Endothelial cell of umbilical vein (primary cell): ENCODE data around the gene MADCAM1. TPM values are rescaled to one million over a fixed set of nuclear protein-coding genes. Genes with fewer than 3 reads are reported as not detected.

Experiments used
- BruUV-seq: library from RNA; stranded (reverse); fragments of 400-500 nt; replicated peaks from 2 replicates; lab custom pipeline; 2021; lab: Mats Ljungman, UMichigan
- CTCF ChIA-PET: fragments of 300-600, 350-600 bp; sonication (Branson Sonifier 250); formaldehyde crosslinking; loops from one replicate; lab custom pipeline; 2021; ENCODE audit warnings: antibody characterized with exemption, inconsistent platforms; lab: Charles Lee
- POLR2A ChIA-PET: fragments of 300-600, 350-600 bp; sonication (Branson Sonifier 250); formaldehyde crosslinking; loops from one replicate; lab custom pipeline; 2021; ENCODE audit warnings: antibody characterized with exemption, inconsistent platforms; lab: Charles Lee
- DNase-seq: peaks from one replicate; pipeline ENCODE4 v3.0.0-alpha.2; 2011; ENCODE audit warnings: low read depth, low spot score
- FAIRE-seq: peaks from 2 replicates; lab custom pipeline; 2011; peaks lifted over from hg19 to GRCh38; lab: Jason Lieb, UNC
- H2AFZ ChIP-seq: 2 replicates; pipeline ENCODE4 v1.6.0; 2012; ENCODE audit warnings: low read depth, low read length, control low read depth, inconsistent platforms
- H3K27ac ChIP-seq: 2 replicates; pipeline ENCODE4 v1.5.1; 2011; ENCODE audit warnings: low read depth, mild to moderate bottlenecking, control low read depth, low read length, moderate library complexity; ENCODE audit not compliant: insufficient read depth
- H3K27me3 ChIP-seq, 2 experiments: 2 replicates each; pipeline versions ENCODE4 v1.6.0 to v1.6.1; 2011; ENCODE audit warnings: low read length in 2 of 2, mixed read lengths in 1 of 2; ENCODE audit not compliant: control insufficient read depth in 2 of 2, insufficient read depth in 2 of 2
- H3K36me3 ChIP-seq, 2 experiments: 2 replicates in 1 of 2; 3 replicates in 1 of 2; pipeline ENCODE4 v1.5.1; 2011; ENCODE audit warnings: low read length in 2 of 2, mild to moderate bottlenecking in 1 of 2, moderate library complexity in 1 of 2; ENCODE audit not compliant: control insufficient read depth in 2 of 2, insufficient read depth in 2 of 2; ENCODE audit errors: extremely low read depth in 1 of 2
- H3K4me1 ChIP-seq: 3 replicates; pipeline ENCODE4 v1.5.1; 2011; ENCODE audit warnings: mild to moderate bottlenecking, low read length; ENCODE audit not compliant: control insufficient read depth, insufficient read depth; ENCODE audit errors: extremely low read depth
- H3K4me2 ChIP-seq: 2 replicates; pipeline ENCODE4 v1.6.1; 2011; ENCODE audit warnings: low read length, control low read depth, mixed read lengths; ENCODE audit not compliant: insufficient read depth
- H3K4me3 ChIP-seq, 3 experiments: fragments of 200-600 bp in 1 of 3; sonication (generic), shearing (Covaris generic) in 1 of 3; replicated peaks in 1 of 3; 2 replicates each; pipeline ENCODE4 v1.5.1; 2011 to 2016; ENCODE audit warnings: control low read depth in 3 of 3, low read length in 3 of 3, mild to moderate bottlenecking in 2 of 3, inconsistent platforms in 1 of 3, low read depth in 1 of 3, moderate library complexity in 1 of 3; ENCODE audit not compliant: insufficient read depth in 1 of 3
- H3K79me2 ChIP-seq: 2 replicates; pipeline ENCODE4 v1.6.0; 2012; ENCODE audit warnings: low read length, inconsistent platforms; ENCODE audit not compliant: control insufficient read depth, insufficient read depth
- H3K9ac ChIP-seq: replicated peaks from 2 replicates; pipeline ENCODE3; 2011; ENCODE audit warnings: low read length, control low read depth; ENCODE audit not compliant: insufficient read depth; ENCODE audit errors: extremely low read depth
- H3K9me1 ChIP-seq: replicated peaks from 3 replicates; pipeline ENCODE4 v1.6.0; 2011; ENCODE audit warnings: mild to moderate bottlenecking, low read length; ENCODE audit not compliant: control insufficient read depth, insufficient read depth; ENCODE audit errors: extremely low read depth
- H3K9me3 ChIP-seq: replicated peaks from 2 replicates; pipeline ENCODE4 v1.5.1; 2012; ENCODE audit warnings: low read length, inconsistent platforms; ENCODE audit not compliant: control insufficient read depth, insufficient read depth
- H4K20me1 ChIP-seq: replicated peaks from 2 replicates; pipeline ENCODE3; 2011; ENCODE audit warnings: mild to moderate bottlenecking, low read length; ENCODE audit not compliant: control insufficient read depth, insufficient read depth; ENCODE audit errors: extremely low read depth
- CTCF ChIP-seq, 2 donors: IDR thresholded peaks; 1 replicate in 1 of 2; 2 replicates in 1 of 2; pipeline ENCODE4 v1.5.1; 2011; ENCODE audit warnings: low read length in 2 of 2, mild to moderate bottlenecking in 2 of 2, moderate library complexity in 2 of 2, control low read depth in 1 of 2, inconsistent platforms in 1 of 2, low read depth in 1 of 2; ENCODE audit not compliant: insufficient read depth in 1 of 2; ENCODE audit errors: extremely low read depth in 1 of 2
- EZH2 ChIP-seq: IDR thresholded peaks from 2 replicates; pipeline ENCODE4 v1.6.1; 2012; ENCODE audit warnings: borderline replicate concordance, low read depth, mild to moderate bottlenecking, moderate library complexity, low read length, inconsistent platforms; ENCODE audit not compliant: severe bottlenecking
- FOS ChIP-seq: IDR thresholded peaks from 2 replicates; pipeline ENCODE4 v1.6.1; 2011; ENCODE audit warnings: mild to moderate bottlenecking, low read length, moderate library complexity, borderline replicate concordance; ENCODE audit not compliant: insufficient read depth
- GATA2 ChIP-seq: IDR thresholded peaks from 2 replicates; pipeline ENCODE4 v1.7.0; 2011; ENCODE audit warnings: low read depth, mild to moderate bottlenecking, moderate library complexity, mixed read lengths, low read length; ENCODE audit not compliant: insufficient read length, insufficient read depth
- JUN ChIP-seq: IDR thresholded peaks from 2 replicates; pipeline ENCODE4 v1.6.1; 2011; ENCODE audit warnings: borderline replicate concordance, low read depth; ENCODE audit not compliant: insufficient read length, insufficient read depth
- MAX ChIP-seq: IDR thresholded peaks from 2 replicates; pipeline ENCODE4 v1.6.1; 2011; ENCODE audit not compliant: insufficient read depth, insufficient read length
- MYC ChIP-seq: IDR thresholded peaks from one replicate; pipeline ENCODE4 v1.6.1; 2011; ENCODE audit warnings: mild to moderate bottlenecking, low read depth, low read length
- POLR2A ChIP-seq: IDR thresholded peaks from 2 replicates; pipeline ENCODE4 v1.6.1; 2012; ENCODE audit warnings: low read depth, mild to moderate bottlenecking, control low read depth, low read length
- POLR2AphosphoS5 ChIP-seq: IDR thresholded peaks from 2 replicates; pipeline ENCODE4 v1.6.1; 2012; ENCODE audit warnings: low read depth, mild to moderate bottlenecking, control low read depth, low read length, moderate library complexity; ENCODE audit not compliant: insufficient read depth
- dilution Hi-C: fragments of 300-500 bp; cut with MboI; formaldehyde crosslinking; loops from one replicate; pipeline ENCODE4 v1.15.0; 2019; ENCODE audit warnings: low sequenced_read_pairs; ENCODE audit not compliant: extremely low pct_ligation_motif_present
- intact Hi-C: fragments of 100-400 bp; cut with micrococcal nuclease; formaldehyde crosslinking; loops from one replicate; pipeline ENCODE4 v1.10.0; 2022
- polyA plus RNA-seq, 4 experiments: library from polyadenylated mRNA; depleted of rRNA in 3 of 4; stranded (reverse) in 3 of 4; unstranded in 1 of 4; fragments of >200 nt; gene quantifications; 2 replicates each; pipeline versions ENCODE4 v1.2.1 to v1.2.3, GENCODE V29; 2011 to 2012; ENCODE audit warnings: missing spikeins in 1 of 4
- total RNA-seq: library from RNA; stranded (reverse); gene quantifications from 2 replicates; pipeline ENCODE4 v1.2.3, GENCODE V29; 2021

MADCAM1 gene
- total and polyA plus RNA-seq, 2 donors (not counting 3 experiments of a cell fraction or from before 2014, with no cell fraction given): 0.07 to 0.31 TPM

GRCh38 chr19:495081-495401, 1.2 kb upstream of the MADCAM1 start:
- no peaks in the 10 kb centered on the region for H4K20me1 ChIP-seq
- CTCF ChIA-PET: interaction anchor here (0.7 to 2.7 kb wide), 8 partner anchors 10 to 121 kb away, joined by 3 to 28 read pairs (median 4); no protein-coding TSS in a partner anchor
- dilution Hi-C loops: no loop called here
- no TSS peak for BruUV-seq
- H3K27me3 ChIP-seq: peaks cover 9 to 12% of the 10 kb centered on the region in 2 experiments
- intact Hi-C loops: no loop called here
- no peaks in the 10 kb centered on the region for H3K4me1 ChIP-seq
- H3K9ac ChIP-seq: no peak overlapping the region
- H3K4me2 ChIP-seq: no peak overlapping the region
- no peak overlapping the region for H3K27ac ChIP-seq
- DNase-seq: no peak
- no peak for FAIRE-seq
- H2AFZ ChIP-seq: no peak overlapping the region
- no peak overlapping the region for H3K4me3 ChIP-seq
- no peaks in the 10 kb centered on the region for H3K36me3 ChIP-seq
- H3K79me2 ChIP-seq: no peaks in the 10 kb centered on the region
- H3K9me3 ChIP-seq: no peaks in the 10 kb centered on the region
- POLR2A ChIA-PET: no interaction called here
- H3K9me1 ChIP-seq: no peaks in the 10 kb centered on the region
- TF ChIP-seq MAX (no peak), CTCF (IDR thresholded peaks at IDR 0.05; ENCODE audit: extremely low read depth in 1 of 2, insufficient read depth in 1 of 2, low read depth in 1 of 2, low read length in 2 of 2) (no peak), MYC (no peak), GATA2 (no peak), FOS (no peak), JUN (no peak), EZH2 (no peak), POLR2A (no peak), POLR2AphosphoS5 (no peak)
